Choroid plexus epithelial cell (primary cell): ENCODE results near the gene MDP1.

ENCODE experiments used
- DNase-seq: peaks from one replicate; pipeline ENCODE4 v3.0.0-alpha.2; 2010; ENCODE audit warnings: low read depth
- H3K4me3 ChIP-seq: 2 replicates; pipeline ENCODE4 v1.5.1; 2011; ENCODE audit warnings: low read depth, mild to moderate bottlenecking, control low read depth, low read length, moderate library complexity
- TF ChIP-seq, protein P1 (sequence below): conservative IDR thresholded peaks from 2 replicates; pipeline ENCODE4 v1.5.1; 2011; ENCODE audit warnings: low read depth, mild to moderate bottlenecking, control low read depth, inconsistent platforms, low read length, moderate library complexity

MDP1 gene

DNA sequence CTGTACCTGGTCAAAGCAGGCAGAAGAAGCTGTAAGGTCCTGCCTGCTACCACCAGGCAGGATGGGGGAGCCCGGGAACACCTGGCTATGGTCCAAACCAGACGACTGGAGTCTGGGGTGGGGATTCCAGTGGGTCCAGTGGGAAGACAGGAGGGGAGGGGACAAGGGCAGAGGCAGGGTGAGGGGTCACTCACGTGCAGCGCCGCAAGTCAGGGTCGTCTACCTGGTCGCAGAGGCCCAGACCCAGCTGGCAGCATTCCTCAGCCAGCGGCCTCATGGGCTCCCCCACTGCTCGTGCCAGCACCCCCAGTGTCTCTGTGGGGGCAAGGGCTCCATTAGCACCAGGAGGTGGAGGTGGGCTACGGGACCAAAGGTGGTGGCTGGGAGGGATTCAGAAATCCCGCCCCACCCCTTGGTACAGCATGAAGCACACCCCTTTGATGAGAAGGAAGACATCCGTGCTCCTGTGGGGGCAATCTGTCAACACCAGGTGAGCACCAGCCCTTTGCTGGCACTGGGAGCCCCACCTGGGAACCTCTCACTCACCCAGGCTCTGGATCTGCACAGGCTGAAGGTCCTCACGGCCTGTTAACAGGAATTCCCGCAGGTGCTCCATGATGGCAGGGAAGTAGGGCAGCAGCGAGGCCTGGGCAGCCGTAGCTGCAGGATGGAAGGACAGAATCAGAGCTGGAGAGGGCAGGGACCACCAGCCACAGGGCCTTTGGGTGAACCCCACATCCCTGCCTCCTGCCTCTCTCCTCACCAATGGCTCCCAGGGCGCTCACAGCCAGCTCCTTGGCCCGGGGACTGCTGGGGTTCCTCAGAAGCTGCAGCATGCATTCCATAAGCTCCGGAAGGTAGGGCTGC, 31.5 kb downstream of the MDP1 start:
- no peak overlapping the region for H3K4me3 ChIP-seq
- TF ChIP-seq, protein P1, sequence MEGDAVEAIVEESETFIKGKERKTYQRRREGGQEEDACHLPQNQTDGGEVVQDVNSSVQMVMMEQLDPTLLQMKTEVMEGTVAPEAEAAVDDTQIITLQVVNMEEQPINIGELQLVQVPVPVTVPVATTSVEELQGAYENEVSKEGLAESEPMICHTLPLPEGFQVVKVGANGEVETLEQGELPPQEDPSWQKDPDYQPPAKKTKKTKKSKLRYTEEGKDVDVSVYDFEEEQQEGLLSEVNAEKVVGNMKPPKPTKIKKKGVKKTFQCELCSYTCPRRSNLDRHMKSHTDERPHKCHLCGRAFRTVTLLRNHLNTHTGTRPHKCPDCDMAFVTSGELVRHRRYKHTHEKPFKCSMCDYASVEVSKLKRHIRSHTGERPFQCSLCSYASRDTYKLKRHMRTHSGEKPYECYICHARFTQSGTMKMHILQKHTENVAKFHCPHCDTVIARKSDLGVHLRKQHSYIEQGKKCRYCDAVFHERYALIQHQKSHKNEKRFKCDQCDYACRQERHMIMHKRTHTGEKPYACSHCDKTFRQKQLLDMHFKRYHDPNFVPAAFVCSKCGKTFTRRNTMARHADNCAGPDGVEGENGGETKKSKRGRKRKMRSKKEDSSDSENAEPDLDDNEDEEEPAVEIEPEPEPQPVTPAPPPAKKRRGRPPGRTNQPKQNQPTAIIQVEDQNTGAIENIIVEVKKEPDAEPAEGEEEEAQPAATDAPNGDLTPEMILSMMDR = no peak
- no peak for DNase-seq

DNA sequence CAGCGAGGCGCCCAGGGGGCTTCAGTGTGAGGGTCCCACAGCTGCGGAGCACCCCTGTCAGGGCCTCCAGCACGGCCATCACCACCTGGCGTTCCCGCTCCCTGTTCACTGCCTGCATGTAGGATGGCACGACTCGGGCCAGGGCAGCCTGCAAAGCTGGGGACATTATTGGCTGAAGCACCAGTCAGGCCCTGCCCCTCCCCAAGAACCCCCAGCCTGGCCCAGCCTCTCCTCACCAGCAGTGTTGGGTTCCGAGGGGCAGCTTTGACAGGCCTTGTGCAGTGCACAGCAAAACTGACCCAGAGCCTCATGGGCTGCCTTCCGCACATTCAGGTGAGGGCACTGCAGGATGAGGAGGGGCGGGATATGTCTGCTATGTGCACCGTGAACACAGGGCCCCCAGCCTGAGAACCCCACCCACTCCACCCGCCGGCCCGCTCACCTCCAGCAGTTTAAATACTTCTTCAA, 32.8 kb downstream of the MDP1 start:
- DNase-seq = no peak
- TF ChIP-seq, protein P1 = no peak
- H3K4me3 ChIP-seq = no peak overlapping the region

DNA sequence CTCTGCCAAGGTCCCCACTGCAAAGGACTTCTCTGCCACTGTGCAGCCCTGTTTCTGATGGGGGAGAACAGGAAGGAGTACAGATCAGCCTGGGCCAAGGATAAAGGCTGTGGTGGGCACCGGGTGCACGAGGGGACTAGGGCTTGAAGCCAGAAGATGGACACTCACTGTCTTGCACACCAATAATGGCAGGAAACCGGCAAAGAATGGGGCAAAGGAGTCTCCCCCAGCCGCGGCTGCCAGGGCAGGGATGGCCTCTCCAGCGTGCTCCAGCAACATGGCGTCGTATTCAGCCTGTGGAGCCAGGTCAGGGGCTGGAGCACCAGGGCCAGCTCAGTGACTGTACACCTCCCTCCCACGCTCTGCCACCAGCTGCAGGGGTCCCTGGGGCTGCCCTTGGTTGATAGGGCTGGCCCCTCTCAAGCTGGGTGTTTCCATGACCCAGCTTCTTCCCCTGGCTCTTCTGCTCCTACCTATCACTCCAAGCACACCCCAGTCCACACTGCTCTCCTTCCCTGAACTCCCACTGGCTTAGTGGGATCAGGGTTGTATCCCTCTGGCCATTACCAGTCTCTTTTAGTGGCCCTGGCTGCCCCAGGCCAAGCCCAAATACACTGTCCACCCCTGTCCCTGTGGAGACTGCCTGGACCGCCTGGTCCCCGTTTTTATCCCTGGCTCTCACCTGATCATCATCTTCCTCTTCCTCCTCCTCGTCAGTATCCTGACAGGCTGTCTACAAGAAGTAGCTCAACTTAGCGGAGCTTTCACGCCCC, 33.6 kb downstream of the MDP1 start:
- TF ChIP-seq, protein P1 = no peak
- no peak overlapping the region for H3K4me3 ChIP-seq
- no peak for DNase-seq

DNA sequence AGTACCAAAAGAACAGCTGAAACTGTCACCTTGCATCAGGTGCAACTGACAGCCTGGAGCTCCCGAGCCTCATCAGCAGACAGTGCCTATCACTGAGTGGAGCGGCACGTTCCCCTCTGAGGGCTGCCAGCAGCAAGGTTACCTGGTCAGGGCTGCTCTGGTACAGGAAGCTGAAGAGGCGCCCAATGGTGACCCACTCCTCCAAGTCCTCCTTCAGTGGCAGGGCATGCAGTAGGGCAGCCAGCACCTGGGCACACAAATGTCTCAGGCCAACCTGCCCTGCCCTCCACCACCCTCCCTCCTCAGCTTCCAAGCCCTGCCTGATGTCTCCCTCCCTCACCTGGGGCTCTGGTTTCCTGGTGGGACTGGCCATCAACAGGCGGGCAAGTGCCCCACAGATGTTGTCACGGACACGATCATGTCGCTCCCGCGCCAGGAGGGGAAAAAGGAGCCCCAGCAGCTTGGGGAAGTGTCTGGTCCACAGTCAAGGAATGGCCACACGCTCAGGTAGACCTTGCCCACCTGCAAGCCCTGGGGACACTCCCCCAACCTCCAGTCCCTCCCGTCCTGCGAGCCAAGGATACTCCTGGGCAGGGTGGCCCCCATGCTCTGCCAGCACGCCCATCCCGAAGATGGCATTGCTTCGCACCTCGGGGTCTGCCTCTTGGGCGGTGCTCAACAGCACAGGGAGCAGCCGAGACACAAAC, 34.3 kb downstream of the MDP1 start:
- no peak overlapping the region for H3K4me3 ChIP-seq
- TF ChIP-seq, protein P1 = no peak
- no peak for DNase-seq

DNA sequence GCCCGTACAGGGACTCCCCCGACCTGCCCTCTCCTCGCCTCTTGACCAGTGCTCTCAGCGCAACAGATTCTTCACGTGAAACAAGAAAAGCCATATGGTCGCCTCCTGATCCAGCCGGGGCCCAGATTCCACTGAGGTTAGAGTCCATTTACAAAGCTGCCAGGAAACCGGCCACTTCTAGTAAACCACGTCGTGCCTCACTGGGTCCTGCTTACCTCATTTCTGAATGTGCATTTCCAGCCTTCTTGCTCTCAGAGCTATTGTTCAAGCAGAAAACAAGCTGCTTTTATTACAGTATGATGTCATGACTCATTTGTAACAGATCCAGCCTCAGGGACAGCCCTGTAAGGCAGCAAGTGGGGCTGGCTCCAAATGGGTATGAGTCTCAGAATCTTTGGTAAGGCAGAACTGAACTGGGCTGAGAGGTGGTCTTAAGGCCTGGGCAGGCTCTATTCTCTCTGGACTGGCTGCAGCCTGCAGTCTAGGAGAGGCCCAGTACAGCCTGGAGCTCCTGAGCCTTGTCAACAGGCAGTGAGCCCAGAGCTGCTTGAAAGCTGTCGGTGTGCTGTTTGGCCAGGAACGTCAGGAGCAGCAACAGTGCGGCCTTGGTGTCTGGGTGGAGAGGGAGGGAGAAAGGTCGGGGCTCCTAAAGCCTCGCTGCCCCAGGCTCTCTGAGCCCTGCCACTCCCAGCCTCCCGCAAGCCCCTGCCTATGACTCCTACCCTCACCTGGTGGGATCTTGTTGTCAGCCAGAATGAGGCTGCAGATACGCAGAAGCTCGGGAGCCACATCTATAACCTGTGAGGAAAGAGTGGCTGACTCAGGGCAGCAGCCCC, 35.7 kb downstream of the MDP1 start:
- TF ChIP-seq, protein P1 = no peak
- DNase-seq = peak; percentile 69

DNA sequence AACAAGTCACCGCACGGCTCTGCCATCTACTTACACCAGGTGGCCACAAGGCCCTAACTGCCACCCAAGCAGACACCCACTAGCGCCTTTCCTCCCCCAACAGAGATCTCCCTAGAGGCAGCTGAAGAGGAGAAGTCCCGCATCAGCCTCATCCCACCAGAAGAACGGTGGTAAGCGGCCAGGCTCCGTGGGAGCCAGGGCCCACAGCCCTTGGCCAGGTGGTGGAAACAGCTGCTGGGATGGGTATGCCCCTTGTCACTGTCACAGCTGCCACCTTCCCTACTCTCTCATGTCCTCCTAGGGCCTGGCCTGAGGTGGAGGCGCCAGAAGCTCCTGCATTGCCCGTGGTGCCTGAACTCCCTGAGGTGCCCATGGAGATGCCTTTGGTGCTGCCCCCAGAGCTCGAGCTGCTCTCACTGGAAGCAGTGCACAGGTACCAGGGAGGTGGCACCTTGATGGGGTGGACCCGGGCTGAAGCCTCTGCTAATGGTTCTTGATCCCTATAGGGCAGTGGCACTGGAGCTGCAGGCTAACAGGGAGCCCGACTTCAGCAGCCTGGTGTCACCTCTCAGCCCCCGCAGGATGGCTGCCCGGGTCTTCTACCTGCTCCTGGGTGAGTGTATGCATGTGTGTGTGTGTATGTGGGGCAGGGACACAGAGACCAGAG, 36.4 kb downstream of the MDP1 start:
- no peak overlapping the region for H3K4me3 ChIP-seq
- DNase-seq = no peak
- TF ChIP-seq, protein P1 = no peak

More for the DNA sequence above, 35.7 kb downstream of the MDP1 start:
- H3K4me3 ChIP-seq = no peak overlapping the region
